HepG2 (cell line): ENCODE results near the gene FNDC3B. TPM values are rescaled to one million over a fixed set of nuclear protein-coding genes. Genes with fewer than 3 reads are reported as not detected.

Experiments
- CREB1 ChIP-seq, 2 experiments: fragments of 450-650 bp in 1 of 2; IDR thresholded peaks; 2 replicates each; pipeline ENCODE4 v1.6.1; 2016 to 2017; ENCODE audit warnings: control low read depth in 1 of 2, mild to moderate bottlenecking in 1 of 2, missing compliant biosample characterization in 1 of 2, missing genetic modification characterization in 1 of 2
- FOXA1 ChIP-seq, 2 experiments: fragments of 450-650 bp in 1 of 2; sonication (generic) in 1 of 2; formaldehyde crosslinking in 1 of 2; IDR thresholded peaks; 2 replicates each; pipeline versions ENCODE4 v1.4.0 to v1.6.1; 2016 to 2020; ENCODE audit warnings: missing genetic modification reagents in 1 of 2
- FOXJ3 ChIP-seq: sonication (generic); formaldehyde crosslinking; IDR thresholded peaks from 2 replicates; pipeline ENCODE4 v1.4.0; 2020; ENCODE audit warnings: missing genetic modification reagents, mild to moderate bottlenecking, borderline replicate concordance
- GATAD2A ChIP-seq: IDR thresholded peaks from 2 replicates; pipeline ENCODE4 v1.6.1; 2016
- GLI4 ChIP-seq: sonication (generic); formaldehyde crosslinking; IDR thresholded peaks from 2 replicates; pipeline ENCODE4 v1.5.1; 2020; ENCODE audit warnings: missing genetic modification reagents, mild to moderate bottlenecking, moderate library complexity, borderline replicate concordance
- HNRNPL ChIP-seq: fragments of 200-400 bp; formaldehyde crosslinking; IDR thresholded peaks from 2 replicates; pipeline ENCODE4 v1.6.1; 2017; ENCODE audit warnings: mild to moderate bottlenecking, low read depth, low read length
- MED1 ChIP-seq: sonication (generic); formaldehyde crosslinking; IDR thresholded peaks from 2 replicates; pipeline ENCODE4 v1.4.0; 2020; ENCODE audit warnings: missing genetic modification reagents
- MZF1 ChIP-seq: sonication (generic); formaldehyde crosslinking; IDR thresholded peaks from 2 replicates; pipeline ENCODE4 v1.8.1; 2023; ENCODE audit warnings: mild to moderate bottlenecking, missing genetic modification reagents, borderline replicate concordance
- PHF21A ChIP-seq: sonication (generic); formaldehyde crosslinking; IDR thresholded peaks from 2 replicates; pipeline ENCODE4 v1.5.0; 2020; ENCODE audit warnings: mild to moderate bottlenecking, missing genetic modification reagents
- RXRB ChIP-seq: IDR thresholded peaks from 2 replicates; pipeline ENCODE4 v1.6.1; 2016; ENCODE audit warnings: borderline replicate concordance, missing genetic modification reagents, missing compliant biosample characterization
- TBX2 ChIP-seq: sonication (generic); formaldehyde crosslinking; IDR thresholded peaks from 2 replicates; pipeline ENCODE4 v1.5.0; 2020; ENCODE audit warnings: missing genetic modification reagents, mild to moderate bottlenecking, borderline replicate concordance
- ZBTB43 ChIP-seq: sonication (generic); formaldehyde crosslinking; conservative IDR thresholded peaks from 2 replicates; pipeline ENCODE4 v1.4.0; 2020; ENCODE audit warnings: missing genetic modification reagents
- ZMYM3 ChIP-seq: sonication (generic); formaldehyde crosslinking; IDR thresholded peaks from 2 replicates; pipeline ENCODE4 v1.5.1; 2020; ENCODE audit warnings: mild to moderate bottlenecking, missing genetic modification reagents
- ZNF3 ChIP-seq: IDR thresholded peaks from 2 replicates; pipeline ENCODE4 v1.7.0; 2017; ENCODE audit warnings: inconsistent platforms
- ZNF343 ChIP-seq: sonication (generic); formaldehyde crosslinking; IDR thresholded peaks from 2 replicates; pipeline ENCODE4 v1.4.0; 2020; ENCODE audit warnings: mild to moderate bottlenecking, missing genetic modification reagents
- polyA plus RNA-seq, 8 experiments: library from polyadenylated mRNA; depleted of rRNA in 3 of 8; stranded (reverse) in 7 of 8; unstranded in 1 of 8; fragments of >200 nt; fragmentation: Illumina TruSeq in 4 of 8; extraction: Trizol in 4 of 8; gene quantifications; 2 replicates each; pipeline versions ENCODE4 v1.2.1 to v1.2.3, GENCODE V29; 2011 to 2016; ENCODE audit warnings: low read depth in 4 of 8, missing spikeins in 1 of 8, mixed read lengths in 1 of 8; ENCODE audit not compliant: insufficient read depth in 1 of 8
- total RNA-seq, 5 experiments: library from RNA; depleted of rRNA; stranded (reverse); fragments of >200 nt; fragmentation: Illumina TruSeq; extraction: Trizol; gene quantifications; 2 replicates each; pipeline ENCODE4 v1.2.3, GENCODE V29; 2016; ENCODE audit warnings: low read depth in 1 of 5
- TF ChIP-seq, protein P1 (sequence below): sonication (generic); formaldehyde crosslinking; IDR thresholded peaks from 2 replicates; pipeline ENCODE4 v1.4.0; 2020; ENCODE audit warnings: missing genetic modification reagents, mild to moderate bottlenecking, borderline replicate concordance
- TF ChIP-seq, protein P2 (sequence below): sonication (generic); formaldehyde crosslinking; IDR thresholded peaks from 2 replicates; pipeline ENCODE4 v1.5.0; 2020; ENCODE audit warnings: mild to moderate bottlenecking, missing genetic modification reagents, borderline replicate concordance
- TF ChIP-seq, protein P3 (sequence below): sonication (generic); formaldehyde crosslinking; IDR thresholded peaks from 2 replicates; pipeline ENCODE4 v1.4.0; 2020; ENCODE audit warnings: missing genetic modification reagents, borderline replicate concordance

Gene FNDC3B
- total and polyA plus RNA-seq, 2 of the 13 experiments (the other 11 are each of a cell fraction or from before 2014, with no cell fraction given), result 74.8 to 103 TPM

DNA sequence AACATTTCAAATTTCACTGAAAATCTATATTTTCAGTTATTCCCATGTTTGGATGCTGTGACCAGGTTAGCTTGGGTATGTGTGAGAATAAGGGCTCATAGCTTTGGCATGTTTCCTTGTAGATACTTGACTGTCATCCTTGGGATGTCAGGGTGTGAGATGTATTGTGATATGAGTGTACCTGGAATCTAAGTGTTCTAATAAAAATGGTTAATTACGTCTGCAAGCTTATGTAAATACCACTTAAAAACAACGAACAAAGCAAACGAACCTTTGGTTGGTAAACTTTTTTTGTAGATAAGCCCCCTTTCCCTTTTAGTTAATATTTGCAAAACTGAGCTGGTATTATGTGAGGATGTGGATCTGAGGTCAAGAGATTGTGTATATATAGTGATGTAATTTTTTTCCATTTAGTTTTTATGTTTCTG lies 63.5 kb downstream of the FNDC3B start (continued):
- TF ChIP-seq, protein P1, sequence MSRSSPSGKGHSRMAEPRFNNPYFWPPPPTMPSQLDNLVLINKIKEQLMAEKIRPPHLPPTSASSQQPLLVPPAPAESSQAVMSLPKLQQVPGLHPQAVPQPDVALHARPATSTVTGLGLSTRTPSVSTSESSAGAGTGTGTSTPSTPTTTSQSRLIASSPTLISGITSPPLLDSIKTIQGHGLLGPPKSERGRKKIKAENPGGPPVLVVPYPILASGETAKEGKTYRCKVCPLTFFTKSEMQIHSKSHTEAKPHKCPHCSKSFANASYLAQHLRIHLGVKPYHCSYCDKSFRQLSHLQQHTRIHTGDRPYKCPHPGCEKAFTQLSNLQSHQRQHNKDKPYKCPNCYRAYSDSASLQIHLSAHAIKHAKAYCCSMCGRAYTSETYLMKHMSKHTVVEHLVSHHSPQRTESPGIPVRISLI (CRISPR knock-in tag), result peak; percentile 76; the same call in 1 of the 2 replicates
- TF ChIP-seq HNRNPL (0 out of 2 replicates have a peak, but pooled peaks have one; percentile 9), ZMYM3 (CRISPR knock-in tag) (no peak), MED1 (CRISPR knock-in tag) (peak; percentile 97), FOXA1 (IDR thresholded peaks at IDR 0.05) (peak; percentile 82), FOXA1 (CRISPR knock-in tag; IDR thresholded peaks at IDR 0.05) (peak; percentile 80), TBX2 (CRISPR knock-in tag) (peak; percentile 46; the same call in 1 of the 2 replicates), GATAD2A (CRISPR knock-in tag) (peak; percentile 72), CREB1 (IDR thresholded peaks at IDR 0.05) (no peak), CREB1 (CRISPR knock-in tag; IDR thresholded peaks at IDR 0.05) (peak; percentile 57), PHF21A (CRISPR knock-in tag) (no peak), MZF1 (CRISPR knock-in tag) (no peak), ZBTB43 (CRISPR knock-in tag) (peak; percentile 93), ZNF343 (CRISPR knock-in tag) (no peak), RXRB (peak; percentile 80), ZNF3 (CRISPR knock-in tag) (no peak), GLI4 (CRISPR knock-in tag) (no peak), FOXJ3 (CRISPR knock-in tag) (peak; percentile 69; the same call in 1 of the 2 replicates)
- TF ChIP-seq, protein P2, sequence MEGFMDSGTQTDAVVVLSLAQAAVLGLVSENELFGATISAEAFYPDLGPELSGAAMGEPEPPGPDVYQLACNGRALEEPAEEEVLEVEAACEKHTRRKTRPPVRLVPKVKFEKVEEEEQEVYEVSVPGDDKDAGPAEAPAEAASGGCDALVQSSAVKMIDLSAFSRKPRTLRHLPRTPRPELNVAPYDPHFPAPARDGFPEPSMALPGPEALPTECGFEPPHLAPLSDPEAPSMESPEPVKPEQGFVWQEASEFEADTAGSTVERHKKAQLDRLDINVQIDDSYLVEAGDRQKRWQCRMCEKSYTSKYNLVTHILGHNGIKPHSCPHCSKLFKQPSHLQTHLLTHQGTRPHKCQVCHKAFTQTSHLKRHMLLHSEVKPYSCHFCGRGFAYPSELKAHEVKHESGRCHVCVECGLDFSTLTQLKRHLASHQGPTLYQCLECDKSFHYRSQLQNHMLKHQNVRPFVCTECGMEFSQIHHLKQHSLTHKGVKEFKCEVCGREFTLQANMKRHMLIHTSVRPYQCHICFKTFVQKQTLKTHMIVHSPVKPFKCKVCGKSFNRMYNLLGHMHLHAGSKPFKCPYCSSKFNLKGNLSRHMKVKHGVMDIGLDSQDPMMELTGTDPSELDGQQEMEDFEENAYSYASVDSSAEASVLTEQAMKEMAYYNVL, result no peak
- TF ChIP-seq, protein P3, sequence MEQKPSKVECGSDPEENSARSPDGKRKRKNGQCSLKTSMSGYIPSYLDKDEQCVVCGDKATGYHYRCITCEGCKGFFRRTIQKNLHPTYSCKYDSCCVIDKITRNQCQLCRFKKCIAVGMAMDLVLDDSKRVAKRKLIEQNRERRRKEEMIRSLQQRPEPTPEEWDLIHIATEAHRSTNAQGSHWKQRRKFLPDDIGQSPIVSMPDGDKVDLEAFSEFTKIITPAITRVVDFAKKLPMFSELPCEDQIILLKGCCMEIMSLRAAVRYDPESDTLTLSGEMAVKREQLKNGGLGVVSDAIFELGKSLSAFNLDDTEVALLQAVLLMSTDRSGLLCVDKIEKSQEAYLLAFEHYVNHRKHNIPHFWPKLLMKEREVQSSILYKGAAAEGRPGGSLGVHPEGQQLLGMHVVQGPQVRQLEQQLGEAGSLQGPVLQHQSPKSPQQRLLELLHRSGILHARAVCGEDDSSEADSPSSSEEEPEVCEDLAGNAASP, result peak; percentile 75; the same call in 1 of the 2 replicates
